Stimulated activated CD4-positive, alpha-beta T cell treated with anti-CD3 and anti-CD28 coated beads, Interleukin-2, amount 100 ng/mL, for 48 hours (primary cell): Measurements from ENCODE around the gene HTRA1.

Experiments
- DNase-seq, 2 donors: peaks; one replicate each; pipeline ENCODE4 v3.0.0-alpha.2; 2020

HTRA1 gene

DNA sequence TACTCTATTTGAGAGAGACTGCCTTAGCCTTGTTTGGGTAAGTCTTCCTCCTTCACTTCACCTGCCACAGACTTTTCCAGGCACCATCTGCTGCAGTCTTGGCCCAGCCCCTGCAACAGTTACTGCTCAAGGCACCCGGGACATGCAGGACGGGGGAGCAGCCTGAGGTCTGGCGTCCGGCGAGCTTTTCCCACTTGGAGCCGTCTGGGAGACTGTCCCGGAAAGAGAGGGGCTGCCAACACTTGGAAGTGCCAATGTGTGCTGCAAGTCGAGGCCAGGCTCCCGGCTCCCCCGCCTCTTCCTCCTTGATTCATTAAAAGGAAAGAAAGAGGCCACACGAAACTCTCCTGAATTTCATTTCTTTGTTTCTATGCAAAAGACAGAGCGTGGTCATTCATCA, 13.7 kb downstream of the HTRA1 start:
- DNase-seq, result no peak

DNA sequence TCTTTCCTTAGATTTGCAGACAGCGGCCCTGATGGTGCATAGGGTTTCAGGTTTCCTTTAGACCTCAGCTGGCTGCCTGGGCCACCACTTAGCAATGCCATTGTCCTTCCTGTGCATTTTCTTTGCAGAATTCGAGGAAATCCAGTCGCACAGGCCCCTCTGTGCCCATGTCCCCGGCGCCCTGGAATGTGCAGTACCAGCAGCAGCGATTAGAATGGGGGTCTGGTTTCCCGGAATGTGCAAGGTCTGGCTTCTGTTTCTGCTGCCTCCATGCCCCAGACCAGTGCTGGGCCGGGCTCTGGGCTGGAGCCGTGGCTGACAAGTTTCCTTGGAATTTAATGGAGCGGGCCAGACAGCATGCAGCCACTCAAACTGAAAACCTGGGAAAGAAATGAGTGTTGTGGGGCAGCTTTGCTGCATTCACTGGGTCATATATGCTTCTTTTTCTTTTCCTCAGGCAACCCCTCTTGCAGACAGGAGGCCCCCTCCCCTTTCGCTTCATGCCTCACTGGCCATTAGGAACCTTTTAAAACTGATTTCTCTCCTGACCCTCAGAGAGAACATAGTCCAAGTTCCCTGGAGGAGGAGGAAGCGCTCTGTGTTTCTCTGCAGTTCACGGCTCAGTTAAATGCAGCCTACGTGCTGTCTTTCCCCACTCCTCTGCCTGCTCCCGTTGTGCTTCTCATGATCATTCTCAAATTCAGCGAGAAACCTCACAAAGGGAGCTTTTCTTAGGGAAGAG, 14.4 kb downstream of the HTRA1 start:
- no peak for DNase-seq

DNA sequence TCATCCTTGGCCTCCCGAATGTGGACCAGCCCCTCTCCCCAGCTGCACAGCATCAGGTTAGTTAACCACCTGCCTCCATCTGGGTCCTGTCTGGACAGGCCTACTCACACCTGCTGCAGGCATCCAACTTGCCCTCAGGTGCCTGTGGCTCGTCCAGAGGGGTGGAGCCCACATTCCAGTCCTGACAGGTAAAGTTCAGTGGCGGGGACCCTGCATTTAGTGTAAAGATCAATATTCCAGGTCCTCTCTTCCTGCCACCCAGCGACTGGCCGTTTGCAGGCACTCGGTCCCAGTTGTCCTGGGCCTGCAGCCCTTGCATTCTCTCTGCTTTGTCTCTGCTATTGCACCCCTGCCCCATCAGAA, 15.0 kb downstream of the HTRA1 start:
- no peak for DNase-seq

DNA sequence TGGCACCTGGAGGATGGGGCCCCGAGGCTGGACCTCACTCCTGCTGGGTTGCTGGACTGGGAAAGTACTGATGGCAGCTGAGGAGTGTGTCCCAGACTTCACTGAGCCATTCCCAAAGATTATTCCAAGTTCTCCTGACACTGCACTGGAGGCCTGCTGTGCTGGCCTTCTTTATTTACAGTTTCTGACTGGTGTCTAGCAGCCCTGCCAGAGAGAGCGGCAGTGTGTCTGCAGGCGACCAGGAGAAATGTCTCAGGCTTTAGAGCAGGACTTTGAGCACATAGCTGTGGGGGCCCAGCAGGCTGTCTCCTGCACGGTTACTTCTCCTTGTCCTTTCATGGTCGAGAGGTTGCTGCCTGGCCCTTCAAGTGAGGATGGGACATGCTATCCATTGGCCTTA, 16.1 kb downstream of the HTRA1 start:
- no peak for DNase-seq

DNA sequence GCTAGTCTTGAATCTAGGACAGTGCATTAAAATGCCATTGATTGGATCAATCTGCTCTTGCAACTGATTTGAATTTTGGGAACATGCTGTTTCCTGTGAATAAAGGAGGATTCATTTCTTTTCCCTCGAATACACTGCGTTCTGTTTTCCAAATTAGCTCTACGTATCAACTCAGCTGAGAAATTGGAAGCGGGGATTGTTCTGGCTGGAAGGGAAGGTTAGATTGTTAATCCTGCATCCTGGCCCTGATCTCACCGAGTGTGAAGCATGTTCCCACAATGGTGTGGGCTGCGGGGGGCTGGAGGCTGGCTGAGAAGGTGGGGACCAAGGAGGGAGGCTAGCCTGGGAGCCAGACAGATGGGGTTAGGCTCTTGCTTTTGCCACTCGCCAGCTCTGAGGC, 17.6 kb downstream of the HTRA1 start:
- no peak for DNase-seq

DNA sequence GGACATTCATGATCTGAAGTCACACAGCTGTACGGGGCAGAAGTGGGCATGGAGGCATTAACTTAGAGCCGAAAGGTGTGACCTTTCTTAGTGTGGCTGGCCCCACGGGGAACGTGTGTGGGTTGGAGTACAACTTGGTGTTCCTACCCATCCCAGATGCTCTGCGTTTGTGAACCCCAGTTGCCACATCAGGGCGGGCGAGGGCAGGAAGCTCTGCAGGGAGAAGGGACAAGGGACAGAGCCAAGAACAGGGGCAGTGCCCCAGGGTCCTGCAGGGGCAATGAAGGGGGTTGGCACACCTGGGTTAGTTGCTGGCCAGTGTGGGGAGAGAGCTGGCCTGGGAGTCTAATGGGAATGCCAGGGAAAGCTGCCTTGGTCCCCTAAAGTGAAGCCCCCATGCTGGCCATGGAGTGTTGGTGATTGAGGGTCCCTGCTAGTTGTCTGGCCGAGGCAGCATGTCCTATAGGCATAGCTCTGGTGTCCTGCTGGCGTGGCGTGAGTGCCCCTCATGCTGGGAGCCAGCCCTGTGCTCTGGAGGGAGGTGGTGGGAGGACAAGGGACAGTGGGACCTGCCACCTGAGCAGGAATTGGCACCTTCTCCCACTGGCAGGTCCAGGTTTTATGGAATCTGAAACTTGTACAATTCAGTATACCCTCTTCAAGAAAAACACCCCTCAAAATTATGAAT, 18.9 kb downstream of the HTRA1 start:
- no peak for DNase-seq

DNA sequence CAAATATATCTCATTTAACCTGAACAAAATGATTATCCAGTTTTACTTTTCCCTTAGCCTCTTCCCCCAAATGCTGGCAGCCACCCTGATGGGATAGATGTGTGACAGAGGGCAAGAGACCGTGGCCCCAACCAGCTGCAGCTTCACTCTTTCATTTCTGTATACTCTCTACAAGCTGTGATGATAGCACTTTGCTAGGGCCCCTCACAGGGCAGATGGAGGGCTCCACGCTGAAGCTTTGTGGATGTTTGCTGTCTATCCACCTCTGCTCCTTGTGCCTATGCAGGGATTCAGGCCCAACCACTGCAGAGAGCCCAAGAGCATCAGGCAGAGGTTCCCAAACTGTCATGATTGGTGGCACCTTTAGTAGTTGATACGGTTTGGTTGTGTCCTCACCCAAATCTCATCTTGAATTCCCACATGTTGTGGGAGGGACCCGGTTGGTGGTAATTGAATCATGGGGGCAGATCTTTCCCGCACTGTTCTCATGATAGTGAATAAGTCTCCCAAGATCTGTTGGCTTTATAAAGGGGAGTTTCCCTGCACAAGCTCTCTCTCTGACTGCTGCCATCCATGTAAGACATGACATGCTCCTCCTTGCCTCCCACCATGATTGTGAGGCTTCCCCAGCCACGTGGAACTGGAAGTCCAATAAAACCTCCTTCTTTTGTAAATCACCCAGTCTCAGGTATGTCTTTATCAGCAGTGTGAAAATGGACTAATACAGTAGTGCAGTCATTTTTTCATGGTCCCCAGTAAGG, 20.1 kb downstream of the HTRA1 start:
- DNase-seq, result no peak

DNA sequence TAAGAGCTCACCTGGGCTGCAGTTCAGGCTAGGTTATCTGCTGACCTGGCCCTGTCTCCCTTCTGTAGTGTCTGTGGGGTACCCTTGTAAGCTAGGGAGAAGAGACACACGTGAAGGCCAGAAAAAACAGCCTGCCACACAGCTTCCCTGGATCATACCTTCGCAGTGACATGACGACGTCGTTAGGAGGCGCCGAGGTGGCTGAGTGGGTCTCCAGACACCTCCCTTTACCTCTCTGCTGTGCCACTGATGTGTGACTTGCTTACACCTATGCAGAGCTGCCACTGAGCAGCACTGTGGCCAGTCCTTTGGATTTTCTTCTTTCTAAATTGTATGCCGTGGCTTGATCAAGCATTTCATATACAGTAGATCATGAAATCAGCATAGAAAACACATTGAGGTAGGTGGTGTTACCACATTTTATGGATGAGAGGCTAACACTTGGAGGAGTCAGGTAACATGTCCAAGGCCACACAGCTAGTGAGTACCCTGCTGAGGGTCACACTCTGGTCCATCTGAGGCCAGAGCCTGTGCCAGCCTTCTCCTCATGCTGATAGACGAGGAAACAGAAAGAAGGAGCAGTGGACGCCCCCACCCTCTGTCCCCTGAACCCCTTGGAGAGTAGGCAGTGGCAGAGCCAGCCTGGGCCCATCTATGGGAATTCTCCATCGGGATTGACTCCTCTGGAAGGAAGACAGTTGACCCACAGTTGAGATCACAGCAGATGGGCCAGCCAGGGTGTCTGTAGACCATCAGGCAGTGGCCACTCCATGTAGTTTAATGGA, 23.1 kb downstream of the HTRA1 start:
- DNase-seq, result no peak

DNA sequence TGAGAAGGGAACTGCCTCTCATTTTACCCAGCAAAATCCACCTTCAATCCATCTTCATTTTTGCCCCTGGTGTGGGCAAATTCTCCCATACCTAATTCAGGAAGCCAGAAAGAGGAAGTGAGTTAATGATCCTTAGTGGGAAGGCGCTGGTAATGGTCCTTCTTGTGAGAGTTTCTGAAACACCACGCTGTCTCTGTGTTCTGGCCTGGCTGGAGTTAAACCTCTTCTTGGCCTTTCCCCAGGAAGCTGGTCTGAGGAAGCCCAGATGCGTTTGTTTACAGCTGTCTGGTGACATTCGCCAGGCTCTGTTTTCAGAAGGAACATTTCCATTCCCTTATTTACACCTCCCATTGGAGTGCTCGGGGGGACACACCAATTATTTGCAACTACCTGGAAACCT, 24.3 kb downstream of the HTRA1 start:
- no peak for DNase-seq

DNA sequence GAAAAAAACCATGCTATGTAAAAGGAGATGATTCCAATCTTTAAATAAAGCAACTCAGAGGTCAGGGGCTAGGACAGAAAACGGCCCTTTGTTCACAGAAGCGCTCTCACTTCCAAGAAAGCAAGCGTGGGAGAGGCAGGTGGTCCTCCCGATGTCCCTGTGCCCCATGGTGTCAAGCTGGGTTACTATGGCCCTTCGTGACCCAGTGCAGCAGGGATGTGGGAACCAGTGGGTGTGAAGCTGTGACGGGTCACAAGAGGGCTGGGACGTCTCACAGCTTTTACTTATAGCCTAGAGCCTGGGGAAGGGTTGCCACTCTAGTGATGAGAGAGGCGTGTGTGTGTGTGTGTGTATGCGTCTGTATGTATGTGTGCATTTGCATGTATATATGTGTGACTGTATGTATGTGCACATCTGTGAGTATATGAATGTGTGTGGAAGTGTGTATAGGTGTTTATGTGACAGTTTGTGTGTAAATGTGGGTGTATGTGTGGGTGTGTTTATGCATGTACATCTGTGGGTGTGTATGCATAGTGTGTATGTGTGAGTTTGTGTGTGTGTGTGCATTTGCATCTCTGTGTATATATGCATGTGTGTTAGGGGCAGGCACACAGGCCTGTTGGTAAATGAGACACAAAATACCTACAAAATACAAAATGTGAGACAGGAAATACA, 25.2 kb downstream of the HTRA1 start:
- DNase-seq, result no peak

DNA sequence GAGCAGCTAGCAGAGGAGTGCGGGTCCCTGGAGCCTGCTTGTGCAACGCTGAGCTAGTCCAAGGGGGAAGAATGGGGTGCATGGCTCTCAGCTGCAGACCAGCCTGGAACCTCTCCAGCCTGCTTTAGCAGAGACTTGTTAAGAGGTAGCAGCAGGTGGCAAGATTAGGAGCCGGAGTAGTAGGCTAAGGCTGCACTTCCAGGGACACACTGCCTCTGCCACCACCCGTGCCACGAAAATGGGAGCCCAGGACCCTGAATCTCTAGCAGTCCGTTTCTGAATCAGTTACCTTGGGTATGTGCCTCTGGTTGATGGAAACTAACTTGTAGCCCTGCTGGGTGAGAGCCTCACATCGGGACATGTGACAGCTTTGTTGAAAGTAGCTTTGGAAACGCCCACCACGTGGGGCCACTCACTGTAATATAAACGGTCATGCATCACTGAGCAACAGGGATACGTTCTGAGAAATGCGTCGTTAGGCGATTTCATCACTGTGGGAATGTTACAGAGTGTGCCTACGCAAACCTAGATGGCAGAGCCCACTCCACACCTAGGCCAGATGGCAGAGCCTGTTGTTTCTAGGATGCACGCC, 25.9 kb downstream of the HTRA1 start:
- no peak for DNase-seq

DNA sequence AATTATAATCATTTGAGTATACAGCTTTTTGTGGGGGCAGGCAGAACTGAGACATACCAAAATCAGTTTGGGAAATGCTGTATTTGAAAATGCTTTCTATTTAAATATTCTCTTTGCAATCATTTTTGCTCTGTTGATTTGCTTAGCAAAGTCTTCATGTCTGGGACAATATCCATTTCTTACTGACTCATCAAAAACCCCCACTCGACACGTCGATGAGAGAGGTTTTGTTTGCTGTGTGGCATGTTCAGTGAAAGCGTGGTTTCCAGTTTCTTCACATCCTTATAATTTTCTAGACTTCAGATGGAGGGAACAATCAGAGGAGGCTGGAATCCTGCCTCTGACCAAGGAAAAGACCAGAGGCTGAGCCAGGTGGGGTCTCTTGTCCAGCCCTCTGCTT, 28.9 kb downstream of the HTRA1 start:
- DNase-seq, result no peak

DNA sequence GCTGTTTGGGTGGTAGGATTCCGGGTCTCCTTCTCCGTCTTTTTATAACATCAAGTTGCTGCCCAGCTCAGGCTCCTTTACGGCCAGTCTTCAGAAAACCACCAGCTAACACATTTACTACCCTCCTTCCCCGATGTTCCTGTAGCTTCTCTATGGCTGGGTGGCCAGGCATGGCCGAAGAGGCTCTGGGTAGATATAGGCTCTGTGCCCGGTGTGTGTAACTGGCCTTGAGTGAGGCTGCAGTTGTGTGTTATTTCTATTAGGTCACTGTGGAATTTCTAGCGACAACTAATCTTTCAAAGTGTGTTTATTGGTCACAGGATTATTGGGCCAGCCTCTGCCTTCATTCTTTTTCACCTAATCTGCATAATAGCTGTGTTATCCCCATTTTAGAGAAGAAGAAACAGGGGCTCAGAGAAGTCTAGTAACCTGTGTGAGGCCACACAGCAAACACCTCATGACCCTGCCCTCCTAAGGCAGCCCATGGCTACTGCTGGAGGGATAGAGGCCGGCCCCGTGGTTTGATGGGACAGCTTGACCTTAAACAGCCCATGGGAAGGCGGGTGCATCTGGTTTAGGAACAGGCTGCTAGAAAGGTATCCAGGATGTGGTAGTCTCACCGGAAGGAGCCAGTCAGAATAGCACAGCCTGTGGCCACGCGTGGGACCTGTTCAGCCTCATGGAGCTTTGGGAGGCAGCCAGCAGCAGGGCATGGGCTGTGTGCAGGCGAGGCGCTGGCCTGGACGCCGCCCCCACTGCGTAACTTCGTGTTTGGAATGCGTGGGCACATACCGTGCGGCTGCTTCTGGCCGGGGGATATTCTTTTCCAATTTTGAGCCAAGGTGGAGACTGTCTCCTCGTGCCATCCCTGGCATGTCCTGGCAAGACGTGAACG, 29.7 kb downstream of the HTRA1 start:
- DNase-seq, result peak; percentile 16

DNA sequence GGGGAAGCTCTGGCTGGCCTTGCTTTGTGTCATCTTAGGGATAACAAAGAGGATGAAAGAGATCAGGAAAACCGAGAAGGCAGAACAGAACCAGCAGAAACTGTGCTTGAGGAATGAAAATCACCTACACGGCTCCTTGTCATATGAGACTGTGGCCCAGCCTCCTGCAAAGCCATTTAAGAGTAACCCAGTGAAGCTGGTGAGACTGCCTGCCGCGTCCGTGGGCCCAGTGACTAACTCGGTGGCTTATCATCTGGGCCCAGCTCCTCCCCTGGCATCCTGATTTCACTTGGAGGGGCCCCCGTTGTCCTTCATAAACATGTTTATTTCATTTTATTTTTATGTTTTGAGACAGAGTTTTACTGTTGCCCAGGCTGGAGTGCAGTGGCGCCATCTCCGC, 30.7 kb downstream of the HTRA1 start:
- no peak for DNase-seq

DNA sequence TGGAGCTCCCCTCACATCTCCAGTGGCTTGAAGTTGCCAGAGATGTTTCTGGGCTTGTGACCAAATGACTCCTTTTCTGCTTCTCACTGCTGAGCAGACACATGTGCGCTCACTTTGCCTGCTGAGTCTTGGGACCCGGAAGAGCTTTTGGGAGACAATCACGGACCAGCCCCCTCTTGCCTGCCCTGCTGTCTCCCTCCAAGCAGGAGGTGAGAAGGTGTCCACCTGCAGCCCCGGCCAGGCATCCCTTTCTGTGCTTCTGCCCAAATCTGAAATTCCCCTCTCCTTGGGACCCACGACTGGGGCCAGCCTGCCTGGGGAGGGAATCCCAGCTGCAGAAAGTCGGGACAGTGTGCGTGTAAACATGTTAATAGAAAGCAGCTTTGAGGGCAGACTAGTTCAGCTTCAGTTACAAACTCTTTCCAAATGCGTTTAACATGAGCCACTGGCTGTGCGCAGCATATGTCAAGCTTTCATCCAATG, 31.7 kb downstream of the HTRA1 start:
- DNase-seq, result no peak

DNA sequence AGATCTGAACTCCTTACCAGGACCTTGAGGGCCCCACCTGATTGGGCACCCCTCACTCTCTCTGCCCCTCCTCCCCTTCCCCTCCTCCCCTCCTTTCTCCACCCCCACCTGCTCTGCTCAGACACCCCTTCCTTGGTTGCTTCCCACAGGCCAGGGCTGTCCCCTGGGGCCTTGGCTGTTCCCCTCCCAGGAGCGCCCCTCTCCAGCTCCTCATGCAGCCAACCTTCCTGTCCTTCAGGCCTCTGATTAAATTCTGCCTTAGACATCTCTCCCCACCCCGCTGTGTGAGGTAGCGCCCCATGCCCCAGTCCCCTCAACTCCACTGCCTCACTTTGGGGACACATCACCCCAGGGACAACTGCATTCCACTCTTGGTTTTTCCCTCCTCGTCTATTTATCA, 32.4 kb downstream of the HTRA1 start:
- DNase-seq, result no peak

DNA sequence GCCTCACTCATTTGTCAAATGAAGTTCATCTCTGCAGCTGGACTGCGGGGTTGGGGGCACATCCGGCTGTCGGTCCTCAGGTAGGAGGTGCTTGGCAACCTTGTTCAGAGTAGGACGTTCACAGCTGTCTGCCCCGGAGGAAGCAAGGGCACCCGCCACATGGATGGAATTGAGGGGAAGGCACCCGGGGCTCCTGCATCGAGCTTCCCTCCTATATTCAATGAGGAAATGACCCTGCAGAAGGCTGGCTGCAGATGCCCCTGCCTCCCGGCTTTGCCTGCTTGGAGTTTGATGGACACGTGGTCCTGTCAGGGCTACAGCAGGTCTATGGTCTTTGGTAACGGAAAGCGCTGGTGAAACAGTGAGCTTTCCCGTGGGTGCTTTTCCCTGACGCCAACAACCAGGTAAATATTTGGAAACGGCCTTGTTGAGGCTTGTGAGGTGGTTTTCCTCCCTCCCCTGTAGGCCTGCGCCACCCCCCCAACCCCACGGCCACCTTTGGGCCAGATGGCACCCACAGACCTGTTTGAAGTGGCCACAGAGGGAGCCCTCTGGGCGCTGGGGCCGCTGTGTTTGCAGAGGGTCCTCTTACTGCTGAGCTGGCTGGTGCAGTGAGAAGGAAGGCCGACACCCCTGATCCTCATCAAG, 32.9 kb downstream of the HTRA1 start:
- no peak for DNase-seq

DNA sequence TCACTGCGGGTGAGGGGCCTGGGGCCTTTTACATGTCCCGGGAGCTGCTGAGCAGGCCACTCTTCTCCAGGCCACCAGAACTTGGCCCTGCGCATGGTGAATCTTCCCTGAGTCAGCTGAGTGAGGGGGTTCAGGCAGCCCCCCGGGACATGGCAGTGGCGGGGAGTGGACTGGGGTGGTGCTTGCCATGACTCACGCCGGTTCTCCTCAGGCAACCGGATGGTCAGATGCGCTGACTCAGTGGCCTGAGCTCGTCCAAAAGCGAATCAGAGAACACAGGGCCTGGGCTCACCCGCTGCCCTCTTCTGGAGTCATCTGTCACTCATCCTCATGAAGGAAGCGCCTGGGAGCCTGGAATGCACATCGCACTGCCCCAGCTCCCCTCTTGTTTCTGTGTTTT, 33.5 kb downstream of the HTRA1 start:
- DNase-seq, result no peak

DNA sequence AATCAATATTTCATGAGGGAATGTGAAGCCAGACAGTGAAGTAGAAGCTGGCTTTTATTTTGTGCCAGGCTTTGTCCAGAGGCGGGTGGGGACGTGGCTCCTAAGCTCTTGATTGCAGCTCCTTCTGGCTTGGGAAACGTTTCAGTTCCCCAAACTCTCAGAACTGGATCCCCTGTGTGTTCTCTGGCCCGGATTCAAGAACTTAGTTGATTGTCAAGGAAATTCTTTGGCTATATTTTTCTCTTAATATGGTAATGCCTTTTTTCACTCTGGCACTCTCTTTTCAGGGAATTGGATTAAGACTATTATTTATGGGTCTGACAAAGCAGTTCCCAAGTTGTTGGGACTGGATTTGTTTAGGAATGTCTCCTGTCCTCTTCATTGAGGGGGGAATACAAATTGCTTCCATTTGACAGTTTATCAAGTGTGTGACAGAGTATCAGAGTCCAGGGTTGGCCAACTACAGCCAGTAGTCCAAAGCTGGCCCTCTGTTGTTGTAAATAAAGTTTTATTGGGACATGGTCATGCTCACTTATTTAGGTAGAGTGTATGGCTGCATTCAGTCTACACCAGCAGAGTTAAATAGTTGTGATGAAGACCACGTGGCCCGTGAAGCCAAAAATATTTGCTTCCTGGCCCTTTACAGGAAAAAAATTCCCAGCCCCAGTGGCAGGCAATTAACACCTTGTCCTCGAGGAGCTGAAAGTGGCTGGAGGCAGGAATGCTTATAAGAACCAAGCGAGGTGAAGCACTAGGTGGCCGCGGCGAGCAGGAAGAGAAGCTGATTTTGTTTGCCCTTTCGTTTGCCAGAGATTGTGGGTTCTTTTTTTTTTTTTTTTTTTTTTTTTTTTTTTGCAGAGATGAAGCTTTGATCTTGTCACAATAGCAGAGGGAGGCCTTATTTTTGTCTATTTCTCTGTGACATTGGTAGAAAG, 34.3 kb downstream of the HTRA1 start:
- no peak for DNase-seq
